Measurements from ENCODE around the gene RAD18.

RAD18 gene

DNA sequence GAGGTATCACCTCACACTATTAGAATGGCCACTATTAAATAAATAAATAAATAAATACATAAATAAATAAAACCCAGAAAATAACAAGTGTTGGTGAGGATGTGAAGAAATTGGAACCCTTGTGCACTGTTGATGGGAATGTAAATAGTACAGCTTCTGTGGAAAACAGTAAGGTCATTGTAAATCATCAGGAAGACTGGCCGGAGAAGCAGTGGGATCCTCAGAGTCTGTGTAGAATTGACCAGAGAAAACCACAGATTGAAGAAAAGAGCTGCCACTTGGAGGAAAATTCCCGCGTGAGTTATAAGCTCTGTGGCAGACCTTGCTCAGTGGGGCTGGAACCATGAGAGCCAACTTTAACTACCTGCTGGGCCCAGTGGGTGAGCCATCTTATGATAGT lies 92.0 kb downstream of the RAD18 start:
- TF ChIP-seq, protein P1, sequence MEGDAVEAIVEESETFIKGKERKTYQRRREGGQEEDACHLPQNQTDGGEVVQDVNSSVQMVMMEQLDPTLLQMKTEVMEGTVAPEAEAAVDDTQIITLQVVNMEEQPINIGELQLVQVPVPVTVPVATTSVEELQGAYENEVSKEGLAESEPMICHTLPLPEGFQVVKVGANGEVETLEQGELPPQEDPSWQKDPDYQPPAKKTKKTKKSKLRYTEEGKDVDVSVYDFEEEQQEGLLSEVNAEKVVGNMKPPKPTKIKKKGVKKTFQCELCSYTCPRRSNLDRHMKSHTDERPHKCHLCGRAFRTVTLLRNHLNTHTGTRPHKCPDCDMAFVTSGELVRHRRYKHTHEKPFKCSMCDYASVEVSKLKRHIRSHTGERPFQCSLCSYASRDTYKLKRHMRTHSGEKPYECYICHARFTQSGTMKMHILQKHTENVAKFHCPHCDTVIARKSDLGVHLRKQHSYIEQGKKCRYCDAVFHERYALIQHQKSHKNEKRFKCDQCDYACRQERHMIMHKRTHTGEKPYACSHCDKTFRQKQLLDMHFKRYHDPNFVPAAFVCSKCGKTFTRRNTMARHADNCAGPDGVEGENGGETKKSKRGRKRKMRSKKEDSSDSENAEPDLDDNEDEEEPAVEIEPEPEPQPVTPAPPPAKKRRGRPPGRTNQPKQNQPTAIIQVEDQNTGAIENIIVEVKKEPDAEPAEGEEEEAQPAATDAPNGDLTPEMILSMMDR (IDR thresholded peaks at IDR 0.05; ENCODE audit: insufficient read depth, low read depth, low read length, missing control alignments), result no peak
- DNase-seq (ENCODE audit: low read depth), result no peak
- H3K4me3 ChIP-seq (ENCODE audit: low read depth, low read length), result no peak overlapping the region

DNA sequence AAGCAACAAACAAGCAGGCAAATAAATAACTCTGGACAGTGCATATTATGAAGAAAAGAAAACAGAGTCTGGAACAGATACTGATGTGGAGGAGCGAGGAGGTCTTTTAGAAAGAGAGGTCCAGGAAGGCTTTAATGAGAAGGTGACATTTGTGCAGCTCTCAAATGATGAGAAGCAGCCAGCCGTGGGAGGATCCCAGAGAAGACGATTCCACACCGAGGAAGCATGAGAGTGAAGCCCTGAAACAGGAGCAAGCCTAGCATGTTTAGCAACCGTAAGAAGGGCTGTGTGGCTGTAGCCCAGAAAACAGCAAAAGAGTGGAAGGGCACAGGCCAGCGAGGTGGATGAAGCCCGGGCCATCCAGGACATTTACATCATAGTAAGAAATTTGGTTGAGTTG lies 93.1 kb downstream of the RAD18 start:
- TF ChIP-seq, protein P1 (IDR thresholded peaks at IDR 0.05; ENCODE audit: insufficient read depth, low read depth, low read length, missing control alignments), result no peak
- no peak for DNase-seq (ENCODE audit: low read depth)
- no peak overlapping the region for H3K4me3 ChIP-seq (ENCODE audit: low read depth, low read length)

DNA sequence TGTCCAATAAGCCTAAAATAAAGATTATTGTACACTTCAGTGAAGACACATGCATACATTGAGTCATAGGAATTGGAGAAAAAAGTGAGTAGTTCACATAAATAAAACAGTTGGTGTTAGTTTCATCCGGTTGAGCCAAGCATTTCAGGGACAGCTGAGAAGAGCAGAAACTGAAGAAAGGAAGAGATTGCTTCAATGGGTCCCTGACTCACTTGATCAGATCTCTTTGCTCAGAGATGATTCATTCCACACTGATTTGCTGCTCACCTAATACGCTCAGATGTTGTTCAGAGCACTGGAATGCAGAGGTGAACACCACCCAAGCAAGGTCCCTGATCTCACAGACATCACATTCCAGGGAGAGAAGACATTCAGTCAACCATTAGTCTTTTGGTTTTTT lies 93.7 kb downstream of the RAD18 start:
- DNase-seq (ENCODE audit: low read depth), result no peak
- TF ChIP-seq, protein P1 (IDR thresholded peaks at IDR 0.05; ENCODE audit: insufficient read depth, low read depth, low read length, missing control alignments), result no peak
- H3K4me3 ChIP-seq (ENCODE audit: low read depth, low read length), result no peak overlapping the region

DNA sequence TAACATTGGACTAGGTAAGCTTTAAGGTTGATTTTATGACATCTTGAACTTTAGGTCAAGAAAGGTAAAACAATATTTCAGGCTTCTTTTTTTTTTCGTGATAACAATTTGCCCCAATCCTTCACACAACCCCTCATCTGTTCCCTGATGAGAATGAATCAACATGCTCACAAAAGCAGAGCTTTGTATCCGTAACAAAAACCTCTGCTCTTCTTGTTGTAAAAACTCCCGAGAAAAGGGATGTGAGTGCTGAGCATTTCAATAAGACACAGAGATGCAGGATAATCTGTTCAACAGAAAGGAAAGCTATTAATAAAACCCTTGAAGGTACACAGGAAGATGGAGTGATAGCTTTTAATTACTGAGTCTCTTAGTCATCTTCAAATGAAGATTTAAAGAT lies 94.3 kb downstream of the RAD18 start:
- DNase-seq (ENCODE audit: low read depth), result no peak
- no peak overlapping the region for H3K4me3 ChIP-seq (ENCODE audit: low read depth, low read length)
- TF ChIP-seq, protein P1 (IDR thresholded peaks at IDR 0.05; ENCODE audit: insufficient read depth, low read depth, low read length, missing control alignments), result no peak

DNA sequence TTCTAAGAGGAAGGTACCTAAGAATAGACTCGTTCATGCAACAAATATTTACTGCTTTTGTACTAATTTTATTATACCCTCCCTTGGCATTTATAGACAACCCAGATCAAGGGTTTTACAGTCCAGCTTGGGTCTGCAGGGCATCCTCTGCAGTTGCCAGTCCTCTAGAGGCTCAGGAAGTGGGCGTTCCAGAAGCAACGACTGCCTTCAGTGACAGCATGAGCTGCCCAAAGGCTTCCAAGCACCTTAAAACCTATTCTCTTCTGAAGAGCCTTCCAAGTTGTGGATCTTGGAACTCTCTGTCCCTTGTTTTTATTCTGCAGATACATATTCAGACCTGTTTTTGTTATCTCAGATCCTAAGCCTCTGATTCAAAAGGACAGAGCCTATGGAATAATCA lies 95.6 kb downstream of the RAD18 start:
- H3K4me3 ChIP-seq (ENCODE audit: low read depth, low read length), result no peak overlapping the region
- DNase-seq (ENCODE audit: low read depth), result no peak
- TF ChIP-seq, protein P1 (IDR thresholded peaks at IDR 0.05; ENCODE audit: insufficient read depth, low read depth, low read length, missing control alignments), result no peak

DNA sequence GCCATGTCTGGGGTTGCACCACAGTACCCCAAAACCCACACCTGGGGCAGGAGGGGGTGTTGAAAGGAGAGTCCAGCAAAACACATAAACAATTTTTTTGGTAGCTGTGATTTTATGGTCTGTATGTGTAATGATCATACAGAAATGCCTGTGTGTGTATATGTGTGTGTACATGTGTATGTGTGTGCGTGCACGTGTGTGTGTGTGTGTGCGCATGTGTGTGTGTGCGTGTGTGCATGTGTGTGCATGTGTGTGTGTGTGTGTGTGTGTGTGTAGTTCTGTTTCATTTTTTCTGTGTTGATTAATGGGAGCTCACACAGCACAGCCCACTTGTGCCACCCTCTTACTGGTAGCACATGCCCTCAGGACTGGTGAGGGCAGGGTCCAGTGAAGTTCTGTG lies 97.6 kb downstream of the RAD18 start:
- DNase-seq (ENCODE audit: low read depth), result no peak
- TF ChIP-seq, protein P1 (IDR thresholded peaks at IDR 0.05; ENCODE audit: insufficient read depth, low read depth, low read length, missing control alignments), result no peak
- H3K4me3 ChIP-seq (ENCODE audit: low read depth, low read length), result no peak overlapping the region
